ENCODE results near the gene CSF3.
"Not testable (repeated sequence)": the region's sequence is repeated elsewhere in the genome, so short reads cannot be mapped to it uniquely, and the experiment has no call there.

Gene CSF3

DNA sequence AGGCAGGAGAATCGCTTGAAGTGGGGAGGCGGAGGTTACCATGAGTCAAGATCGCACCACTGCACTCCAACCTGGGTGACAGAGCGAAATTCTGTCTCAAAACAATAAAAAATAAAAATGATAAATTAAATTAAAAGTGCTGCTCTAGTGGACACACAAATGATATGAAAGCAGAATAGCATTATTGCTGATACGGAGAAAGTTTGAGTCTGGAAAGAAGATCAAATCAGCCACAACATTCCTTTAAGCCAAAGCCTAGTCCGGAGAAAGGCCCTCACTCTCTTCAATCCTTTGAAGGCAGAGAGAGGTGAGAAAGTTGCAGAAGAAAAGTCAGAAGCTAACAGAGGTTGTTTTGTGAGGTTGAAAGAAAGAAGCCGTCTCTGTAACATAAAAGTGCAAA, 15.1 kb upstream of the CSF3 start:
- DNase-seq (ENCODE audit: insufficient read length) (no peak), FAIRE-seq (no peak)
- TF ChIP-seq POLR2A (IDR thresholded peaks at IDR 0.05; ENCODE audit: low read depth, low read length) (no peak), TAF1 (IDR thresholded peaks at IDR 0.05; ENCODE audit: borderline replicate concordance, low read depth, low read length) (no peak), POLR2AphosphoS5 (IDR thresholded peaks at IDR 0.05; ENCODE audit: low read depth, low read length) (no peak)

DNA sequence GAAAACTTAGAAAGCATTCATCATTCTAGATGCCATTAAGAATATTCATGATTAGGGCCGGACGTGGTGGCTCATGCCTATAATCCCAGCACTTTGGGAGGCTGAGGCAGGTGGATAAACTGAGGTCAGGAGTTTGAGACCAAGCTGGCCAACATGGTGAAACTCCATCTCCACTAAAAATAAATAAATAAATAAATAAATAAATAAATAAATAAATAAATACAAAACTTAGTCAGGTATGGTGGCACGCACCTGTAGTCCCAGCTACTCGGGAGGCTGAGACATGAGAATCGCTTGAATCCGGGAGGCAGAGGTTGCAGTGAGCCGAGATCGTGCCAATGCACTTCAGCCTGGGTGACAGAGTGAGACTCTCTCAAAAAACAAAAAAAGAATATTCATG, 13.9 kb upstream of the CSF3 start:
- not testable (repeated sequence) for DNase-seq (ENCODE audit: insufficient read length); FAIRE-seq

DNA sequence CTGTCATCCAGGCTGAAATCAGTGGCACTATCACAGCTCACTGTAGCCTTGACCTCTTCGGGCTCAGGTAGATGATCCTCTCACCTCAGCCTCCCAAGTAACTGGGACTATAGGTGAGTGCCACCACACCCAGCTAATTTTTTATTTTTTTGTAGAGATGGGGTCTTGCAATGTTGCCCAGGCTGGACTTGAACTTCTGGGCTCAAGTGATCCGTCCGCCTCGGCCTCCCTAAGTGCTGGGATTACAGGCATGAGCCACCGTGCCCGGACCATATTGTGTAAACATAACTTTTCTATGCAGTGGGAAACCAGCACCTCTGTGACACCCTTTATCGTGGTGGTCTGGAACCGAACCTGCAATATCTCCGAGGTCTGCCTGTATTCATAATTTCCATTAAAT, 11.2 kb upstream of the CSF3 start:
- FAIRE-seq (no peak), DNase-seq (ENCODE audit: insufficient read length) (no peak)
- no peak for TF ChIP-seq TAF1 (IDR thresholded peaks at IDR 0.05; ENCODE audit: borderline replicate concordance, low read depth, low read length)
- no peak for TF ChIP-seq POLR2A (IDR thresholded peaks at IDR 0.05; ENCODE audit: low read depth, low read length)
- no peak for TF ChIP-seq POLR2AphosphoS5 (IDR thresholded peaks at IDR 0.05; ENCODE audit: low read depth, low read length)

DNA sequence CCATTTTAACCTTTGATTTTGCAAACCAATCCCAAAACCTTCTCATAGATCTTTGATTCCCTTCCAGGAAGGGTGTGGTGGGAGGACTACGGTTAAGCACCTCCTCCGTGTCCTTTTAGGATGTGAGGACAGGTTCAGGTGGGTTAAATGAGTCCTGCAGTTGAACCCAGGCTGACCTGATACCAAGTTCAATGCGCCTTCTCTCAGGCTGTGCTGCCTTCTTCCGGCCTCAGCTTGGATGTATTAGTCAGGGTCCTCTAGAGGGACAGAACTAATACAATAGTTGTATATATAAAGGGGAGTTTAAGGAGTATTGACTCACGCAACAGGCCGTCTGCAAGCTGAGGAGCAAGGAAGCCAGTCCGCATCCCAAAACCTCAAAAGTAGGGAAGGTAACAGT, 10.5 kb upstream of the CSF3 start:
- FAIRE-seq, result no peak
- DNase-seq (ENCODE audit: insufficient read length), result no peak
- TF ChIP-seq TAF1 (IDR thresholded peaks at IDR 0.05; ENCODE audit: borderline replicate concordance, low read depth, low read length) (no peak), POLR2AphosphoS5 (IDR thresholded peaks at IDR 0.05; ENCODE audit: low read depth, low read length) (no peak)

DNA sequence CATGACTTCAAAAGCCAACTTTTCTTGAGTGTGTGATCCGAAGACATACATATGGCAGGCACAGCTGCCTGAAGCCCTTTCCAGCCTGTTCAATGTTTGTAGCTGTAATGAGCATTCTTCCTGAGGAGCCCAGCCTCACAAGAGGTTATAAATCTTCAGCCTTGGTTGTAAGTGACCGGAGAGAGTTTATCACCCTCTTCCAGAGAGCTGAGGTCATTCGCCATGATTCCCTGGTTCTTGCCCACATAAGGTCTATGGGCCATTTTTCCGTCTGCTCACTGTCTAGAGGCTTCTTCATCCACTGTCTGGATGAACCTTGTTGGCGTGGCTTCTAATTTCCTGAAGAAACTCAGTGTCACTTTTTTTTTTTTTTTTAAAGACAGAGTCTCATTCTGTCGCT, 9.7 kb upstream of the CSF3 start:
- TF ChIP-seq TAF1 (IDR thresholded peaks at IDR 0.05; ENCODE audit: borderline replicate concordance, low read depth, low read length) (no peak), POLR2AphosphoS5 (IDR thresholded peaks at IDR 0.05; ENCODE audit: low read depth, low read length) (no peak), POLR2A (IDR thresholded peaks at IDR 0.05; ENCODE audit: low read depth, low read length) (no peak)
- no peak for FAIRE-seq
- no peak for DNase-seq (ENCODE audit: insufficient read length)

DNA sequence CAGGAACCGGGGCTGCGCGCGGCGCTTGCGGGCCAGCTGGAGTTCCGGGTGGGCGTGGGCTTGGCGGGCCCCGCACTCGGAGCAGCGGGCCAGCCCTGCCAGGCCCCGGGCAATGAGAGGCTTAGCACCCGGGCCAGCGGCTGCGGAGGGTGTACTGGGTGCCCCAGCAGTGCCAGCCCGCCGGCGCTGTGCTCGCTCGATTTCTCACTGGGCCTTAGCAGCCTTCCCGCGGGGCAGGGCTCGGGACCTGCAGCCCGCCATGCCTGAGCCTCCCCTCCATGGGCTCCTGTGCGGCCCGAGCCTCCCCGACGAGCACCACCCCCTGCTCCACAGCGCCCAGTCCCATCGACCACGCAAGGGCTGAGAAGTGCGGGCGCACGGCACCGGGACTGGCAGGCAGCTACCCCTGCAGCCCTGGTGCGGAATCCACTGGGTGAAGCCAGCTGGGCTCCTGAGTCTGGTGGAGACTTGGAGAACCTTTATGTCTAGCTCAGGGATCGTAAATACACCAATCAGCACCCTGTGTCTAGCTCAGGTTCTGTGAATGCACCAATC, 4.2 kb upstream of the CSF3 start:
- not testable (repeated sequence) for DNase-seq (ENCODE audit: insufficient read length); FAIRE-seq

DNA sequence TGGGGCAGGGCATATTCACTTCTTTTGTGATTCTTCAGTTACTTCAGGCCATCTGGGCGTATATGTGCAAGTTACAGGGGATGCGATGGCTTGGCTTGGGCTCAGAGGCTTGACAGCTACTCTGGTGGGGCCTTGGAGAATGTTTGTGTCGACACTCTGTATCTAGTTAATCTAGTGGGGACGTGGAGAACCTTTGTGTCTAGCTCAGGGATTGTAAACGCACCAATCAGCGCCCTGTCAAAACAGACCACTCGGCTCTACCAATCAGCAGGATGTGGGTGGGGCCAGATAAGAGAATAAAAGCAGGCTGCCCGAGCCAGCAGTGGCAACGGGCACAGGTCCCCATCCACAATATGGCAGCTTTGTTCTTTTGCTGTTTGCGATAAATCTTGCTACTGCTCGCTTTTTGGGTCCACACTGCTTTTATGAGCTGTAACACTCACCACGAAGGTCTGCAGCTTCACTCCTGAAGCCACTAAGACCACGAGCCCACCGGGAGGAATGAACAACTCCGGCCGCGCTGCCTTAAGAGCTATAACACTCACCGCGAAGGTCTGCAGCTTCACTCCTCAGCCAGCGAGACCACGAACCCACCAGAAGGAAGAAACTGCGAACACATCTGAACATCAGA, 3.1 kb upstream of the CSF3 start:
- not testable (repeated sequence) for DNase-seq (ENCODE audit: insufficient read length); FAIRE-seq

DNA sequence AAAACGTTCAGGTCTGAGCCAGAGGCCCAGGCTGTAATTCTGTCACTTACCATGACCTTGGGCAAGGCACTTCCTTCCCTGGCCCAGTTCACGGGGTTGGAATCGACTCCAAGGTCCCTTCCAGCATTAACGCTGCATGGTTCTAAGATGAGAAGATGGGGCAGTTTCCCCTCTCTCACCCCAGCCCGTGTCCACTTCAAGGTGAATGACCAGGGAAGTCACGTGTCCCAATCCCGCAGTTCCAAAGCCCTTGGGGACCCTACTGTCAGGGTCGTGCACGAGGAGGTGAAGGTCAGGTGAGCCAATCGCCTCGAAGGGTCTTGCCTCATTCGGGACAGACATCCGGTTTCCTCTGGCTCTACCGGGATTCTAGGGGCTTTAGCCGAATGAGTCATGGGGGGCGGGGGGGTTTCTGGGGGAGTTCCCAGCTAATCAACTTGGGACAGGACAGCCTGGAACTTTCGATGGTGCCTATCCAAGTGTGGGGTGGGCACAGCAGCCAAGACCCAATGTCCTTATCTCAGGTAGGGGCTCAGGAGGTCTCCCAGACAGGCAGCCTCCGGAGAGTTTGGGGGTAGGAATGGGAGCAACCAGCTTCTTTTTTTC, 762 bp upstream of the CSF3 start:
- DNase-seq (ENCODE audit: insufficient read length) (no peak), FAIRE-seq (no peak)
- TF ChIP-seq TAF1 (IDR thresholded peaks at IDR 0.05; ENCODE audit: borderline replicate concordance, low read depth, low read length), result no peak
- no peak for TF ChIP-seq POLR2A (IDR thresholded peaks at IDR 0.05; ENCODE audit: low read depth, low read length)
- TF ChIP-seq POLR2AphosphoS5 (IDR thresholded peaks at IDR 0.05; ENCODE audit: low read depth, low read length), result no peak

DNA sequence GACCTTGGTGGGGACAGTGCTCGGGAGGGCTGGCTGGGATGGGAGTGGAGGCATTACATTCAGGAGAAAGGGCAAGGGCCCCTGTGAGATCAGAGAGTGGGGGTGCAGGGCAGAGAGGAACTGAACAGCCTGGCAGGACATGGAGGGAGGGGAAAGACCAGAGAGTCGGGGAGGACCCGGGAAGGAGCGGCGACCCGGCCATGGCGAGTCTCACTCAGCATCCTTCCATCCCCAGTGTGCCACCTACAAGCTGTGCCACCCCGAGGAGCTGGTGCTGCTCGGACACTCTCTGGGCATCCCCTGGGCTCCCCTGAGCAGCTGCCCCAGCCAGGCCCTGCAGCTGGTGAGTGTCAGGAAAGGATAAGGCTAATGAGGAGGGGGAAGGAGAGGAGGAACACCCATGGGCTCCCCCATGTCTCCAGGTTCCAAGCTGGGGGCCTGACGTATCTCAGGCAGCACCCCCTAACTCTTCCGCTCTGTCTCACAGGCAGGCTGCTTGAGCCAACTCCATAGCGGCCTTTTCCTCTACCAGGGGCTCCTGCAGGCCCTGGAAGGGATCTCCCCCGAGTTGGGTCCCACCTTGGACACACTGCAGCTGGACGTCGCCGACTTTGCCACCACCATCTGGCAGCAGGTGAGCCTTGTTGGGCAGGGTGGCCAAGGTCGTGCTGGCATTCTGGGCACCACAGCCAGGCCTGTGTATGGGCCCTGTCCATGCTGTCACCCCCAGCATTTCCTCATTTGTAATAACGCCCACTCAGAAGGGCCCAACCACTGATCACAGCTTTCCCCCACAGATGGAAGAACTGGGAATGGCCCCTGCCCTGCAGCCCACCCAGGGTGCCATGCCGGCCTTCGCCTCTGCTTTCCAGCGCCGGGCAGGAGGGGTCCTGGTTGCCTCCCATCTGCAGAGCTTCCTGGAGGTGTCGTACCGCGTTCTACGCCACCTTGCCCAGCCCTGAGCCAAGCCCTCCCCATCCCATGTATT, 1.1 kb downstream of the CSF3 start:
- TF ChIP-seq TAF1 (IDR thresholded peaks at IDR 0.05; ENCODE audit: borderline replicate concordance, low read depth, low read length) (no peak), POLR2A (IDR thresholded peaks at IDR 0.05; ENCODE audit: low read depth, low read length) (no peak), POLR2AphosphoS5 (IDR thresholded peaks at IDR 0.05; ENCODE audit: low read depth, low read length) (no peak)
- peak; percentile 8 for DNase-seq (ENCODE audit: insufficient read length)
- no peak for FAIRE-seq

DNA sequence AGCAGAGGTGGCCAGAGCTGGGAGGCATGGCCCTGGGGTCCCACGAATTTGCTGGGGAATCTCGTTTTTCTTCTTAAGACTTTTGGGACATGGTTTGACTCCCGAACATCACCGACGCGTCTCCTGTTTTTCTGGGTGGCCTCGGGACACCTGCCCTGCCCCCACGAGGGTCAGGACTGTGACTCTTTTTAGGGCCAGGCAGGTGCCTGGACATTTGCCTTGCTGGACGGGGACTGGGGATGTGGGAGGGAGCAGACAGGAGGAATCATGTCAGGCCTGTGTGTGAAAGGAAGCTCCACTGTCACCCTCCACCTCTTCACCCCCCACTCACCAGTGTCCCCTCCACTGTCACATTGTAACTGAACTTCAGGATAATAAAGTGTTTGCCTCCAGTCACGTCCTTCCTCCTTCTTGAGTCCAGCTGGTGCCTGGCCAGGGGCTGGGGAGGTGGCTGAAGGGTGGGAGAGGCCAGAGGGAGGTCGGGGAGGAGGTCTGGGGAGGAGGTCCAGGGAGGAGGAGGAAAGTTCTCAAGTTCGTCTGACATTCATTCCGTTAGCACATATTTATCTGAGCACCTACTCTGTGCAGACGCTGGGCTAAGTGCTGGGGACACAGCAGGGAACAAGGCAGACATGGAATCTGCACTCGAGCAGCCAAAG, 2.3 kb downstream of the CSF3 start:
- DNase-seq (ENCODE audit: insufficient read length) (peak; percentile 3), FAIRE-seq (no peak)
- TF ChIP-seq POLR2AphosphoS5 (IDR thresholded peaks at IDR 0.05; ENCODE audit: low read depth, low read length) (no peak), POLR2A (IDR thresholded peaks at IDR 0.05; ENCODE audit: low read depth, low read length) (no peak), TAF1 (IDR thresholded peaks at IDR 0.05; ENCODE audit: borderline replicate concordance, low read depth, low read length) (no peak)

DNA sequence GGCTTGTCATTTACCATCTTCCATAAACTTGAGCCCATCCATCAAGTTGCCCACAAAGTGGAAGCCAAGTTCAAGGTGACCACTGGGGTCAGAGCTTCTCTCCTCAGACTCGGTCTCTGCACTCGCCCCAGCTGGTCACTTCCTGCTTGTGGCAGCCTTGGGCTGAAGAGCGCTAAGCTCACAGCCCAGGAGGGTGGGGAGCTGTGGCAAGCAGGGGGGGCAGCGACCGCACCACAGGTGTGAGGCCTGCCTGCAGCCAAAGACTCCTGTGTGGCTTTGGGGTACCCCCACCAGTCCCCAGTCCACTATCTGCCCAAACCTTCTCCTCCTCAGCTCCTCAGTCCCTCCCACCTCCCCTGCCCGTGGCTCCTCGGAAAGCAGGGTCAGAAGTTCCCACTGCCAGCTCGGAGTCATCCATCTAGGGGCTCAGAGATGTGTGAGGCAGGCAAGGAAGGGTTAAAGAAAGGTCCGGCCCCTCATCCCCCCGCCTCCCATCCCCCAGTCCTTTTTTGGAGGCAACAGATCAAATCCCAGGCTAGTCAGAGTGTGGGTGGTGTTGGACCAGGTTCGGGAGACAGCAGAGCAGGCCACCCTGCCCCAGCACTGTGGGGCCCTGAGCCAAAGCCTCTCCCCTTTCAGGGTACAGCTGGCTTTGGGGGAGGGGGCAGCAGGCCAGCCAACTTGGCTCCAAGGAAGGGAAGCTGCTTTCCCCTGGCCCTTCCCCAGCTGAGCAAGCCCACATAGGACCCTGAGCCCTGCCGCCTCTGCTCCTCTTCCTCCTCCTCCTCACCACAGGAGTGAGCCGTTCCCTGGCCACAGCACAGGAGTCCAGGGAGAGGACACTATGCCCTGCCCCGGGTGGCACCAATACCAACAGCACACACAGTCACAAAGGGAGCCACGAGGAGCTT, 3.2 kb downstream of the CSF3 start:
- DNase-seq (ENCODE audit: insufficient read length), result peak; percentile 7
- peak; percentile 18; the same call in 1 of the 2 replicates for TF ChIP-seq POLR2A (IDR thresholded peaks at IDR 0.05; ENCODE audit: low read depth, low read length)
- no peak for TF ChIP-seq TAF1 (IDR thresholded peaks at IDR 0.05; ENCODE audit: borderline replicate concordance, low read depth, low read length)
- no peak for FAIRE-seq
